ENCODE results near the gene ABAT.

ABAT gene

GRCh38 chr16:8675183-8676159, 1.1 kb downstream of the ABAT start:
- H3K27ac ChIP-seq: no peak overlapping the region
- TF ChIP-seq CTCF (IDR thresholded peaks at IDR 0.05) (no peak), ZFX (IDR thresholded peaks at IDR 0.05; ENCODE audit: borderline replicate concordance) (no peak)

- no peak for TF ChIP-seq ZFX (IDR thresholded peaks at IDR 0.05; ENCODE audit: borderline replicate concordance)
- TF ChIP-seq CTCF (IDR thresholded peaks at IDR 0.05): no peak
- no peak overlapping the region for H3K27ac ChIP-seq
Measured at GRCh38 chr16:8676160-8676547, 1.7 kb downstream of the ABAT start.

GRCh38 chr16:8676737-8677375, 2.4 kb downstream of the ABAT start:
- TF ChIP-seq CTCF (IDR thresholded peaks at IDR 0.05) (no peak), ZFX (IDR thresholded peaks at IDR 0.05; ENCODE audit: borderline replicate concordance) (no peak)
- H3K27ac ChIP-seq: no peak overlapping the region

GRCh38 chr16:8677481-8677880, 3.1 kb downstream of the ABAT start:
- TF ChIP-seq CTCF (IDR thresholded peaks at IDR 0.05) (no peak), ZFX (IDR thresholded peaks at IDR 0.05; ENCODE audit: borderline replicate concordance) (no peak)
- no peak overlapping the region for H3K27ac ChIP-seq

- no peak overlapping the region for H3K27ac ChIP-seq
- no peak for TF ChIP-seq CTCF (IDR thresholded peaks at IDR 0.05)
- TF ChIP-seq ZFX (IDR thresholded peaks at IDR 0.05; ENCODE audit: borderline replicate concordance): no peak
Measured at GRCh38 chr16:8678068-8678927, 3.9 kb downstream of the ABAT start.

- no peak overlapping the region for H3K27ac ChIP-seq
- TF ChIP-seq CTCF (IDR thresholded peaks at IDR 0.05) (no peak), ZFX (IDR thresholded peaks at IDR 0.05; ENCODE audit: borderline replicate concordance) (no peak)
Measured at GRCh38 chr16:8679151-8679550, 4.7 kb downstream of the ABAT start.
